ENCODE measurements around the gene JSRP1. TPM values are rescaled to one million over a fixed set of nuclear protein-coding genes. Genes with fewer than 3 reads are reported as not detected.

JSRP1 gene
- total RNA-seq, 1 donor from 2014 or later: not detected

DNA sequence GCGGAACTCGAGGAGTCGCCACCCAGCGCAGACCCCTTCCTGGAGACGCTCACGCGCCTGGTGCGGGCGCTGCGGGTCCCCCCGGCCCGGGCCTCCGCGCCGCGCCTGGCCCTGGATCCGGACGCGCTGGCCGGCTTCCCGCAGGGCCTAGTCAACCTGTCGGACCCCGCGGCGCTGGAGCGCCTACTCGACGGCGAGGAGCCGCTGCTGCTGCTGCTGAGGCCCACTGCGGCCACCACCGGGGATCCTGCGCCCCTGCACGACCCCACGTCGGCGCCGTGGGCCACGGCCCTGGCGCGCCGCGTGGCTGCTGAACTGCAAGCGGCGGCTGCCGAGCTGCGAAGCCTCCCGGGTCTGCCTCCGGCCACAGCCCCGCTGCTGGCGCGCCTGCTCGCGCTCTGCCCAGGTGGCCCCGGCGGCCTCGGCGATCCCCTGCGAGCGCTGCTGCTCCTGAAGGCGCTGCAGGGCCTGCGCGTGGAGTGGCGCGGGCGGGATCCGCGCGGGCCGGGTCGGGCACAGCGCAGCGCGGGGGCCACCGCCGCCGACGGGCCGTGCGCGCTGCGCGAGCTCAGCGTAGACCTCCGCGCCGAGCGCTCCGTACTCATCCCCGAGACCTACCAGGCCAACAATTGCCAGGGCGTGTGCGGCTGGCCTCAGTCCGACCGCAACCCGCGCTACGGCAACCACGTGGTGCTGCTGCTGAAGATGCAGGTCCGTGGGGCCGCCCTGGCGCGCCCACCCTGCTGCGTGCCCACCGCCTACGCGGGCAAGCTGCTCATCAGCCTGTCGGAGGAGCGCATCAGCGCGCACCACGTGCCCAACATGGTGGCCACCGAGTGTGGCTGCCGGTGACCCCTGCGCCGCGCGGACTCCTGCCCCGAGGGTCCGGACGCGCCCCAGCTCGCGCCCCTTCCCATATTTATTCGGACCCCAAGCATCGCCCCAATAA lies 4.8 kb downstream of the JSRP1 start:
- DNase-seq (ENCODE audit: low spot score) (no peak), ATAC-seq (no peak)
- intact Hi-C loops (cut with DNase I): no loop called here

DNA sequence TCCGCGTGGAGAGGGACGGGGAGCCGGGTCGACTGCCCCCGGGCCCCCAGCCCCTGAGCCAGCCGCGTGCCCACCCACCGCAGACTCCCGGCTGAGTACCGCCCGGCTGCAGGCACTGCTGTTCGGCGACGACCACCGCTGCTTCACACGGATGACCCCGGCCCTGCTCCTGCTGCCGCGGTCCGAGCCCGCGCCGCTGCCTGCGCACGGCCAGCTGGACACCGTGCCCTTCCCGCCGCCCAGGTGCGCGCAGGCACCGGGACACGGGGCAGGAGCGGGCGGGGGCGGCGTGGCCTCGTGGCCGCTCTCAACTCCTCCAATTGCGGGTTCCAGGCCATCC lies 5.5 kb downstream of the JSRP1 start:
- no peak for ATAC-seq
- no peak for DNase-seq (ENCODE audit: low spot score)
- intact Hi-C loops (cut with DNase I): no loop called here

DNA sequence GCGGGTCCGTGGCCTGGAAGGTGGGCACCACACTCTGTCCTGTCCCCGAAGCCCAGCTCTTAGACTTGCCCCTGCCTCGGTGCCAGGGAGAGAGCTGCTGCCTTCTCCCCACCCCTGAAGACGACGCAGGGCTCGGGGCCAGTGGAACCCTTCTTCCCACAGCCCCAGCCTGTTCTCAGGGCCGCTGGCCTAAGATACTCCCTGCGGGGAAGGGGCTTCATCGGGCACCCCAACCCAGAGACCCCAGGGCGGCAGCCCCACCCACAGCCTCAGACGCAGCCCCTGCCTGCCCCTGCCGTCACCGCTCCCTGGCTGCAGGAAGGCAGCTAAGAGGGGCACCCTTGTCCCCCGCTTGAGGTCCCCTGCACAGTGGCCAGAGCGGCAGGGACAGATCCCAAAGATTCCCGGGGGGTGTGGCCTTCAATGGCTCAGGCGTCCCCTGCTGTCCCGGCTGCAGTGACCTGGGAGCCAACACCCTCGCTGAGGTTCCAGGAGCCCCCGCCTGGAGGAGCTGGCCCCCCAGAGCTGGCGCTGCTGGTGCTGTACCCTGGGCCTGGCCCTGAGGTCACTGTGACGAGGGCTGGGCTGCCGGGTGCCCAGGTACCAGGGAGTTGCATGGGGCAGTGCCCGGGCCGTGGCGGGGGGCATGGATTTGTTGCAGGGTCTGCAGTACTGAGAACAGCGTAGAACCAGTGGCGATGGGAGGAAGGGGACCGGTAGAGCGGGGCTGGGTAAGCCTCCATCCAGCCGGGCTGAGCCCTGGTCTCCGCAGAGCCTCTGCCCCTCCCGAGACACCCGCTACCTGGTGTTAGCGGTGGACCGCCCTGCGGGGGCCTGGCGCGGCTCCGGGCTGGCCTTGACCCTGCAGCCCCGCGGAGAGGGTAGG lies 6.1 kb downstream of the JSRP1 start:
- intact Hi-C loops (cut with DNase I): no loop called here
- ATAC-seq (no peak), DNase-seq (ENCODE audit: low spot score) (no peak)

DNA sequence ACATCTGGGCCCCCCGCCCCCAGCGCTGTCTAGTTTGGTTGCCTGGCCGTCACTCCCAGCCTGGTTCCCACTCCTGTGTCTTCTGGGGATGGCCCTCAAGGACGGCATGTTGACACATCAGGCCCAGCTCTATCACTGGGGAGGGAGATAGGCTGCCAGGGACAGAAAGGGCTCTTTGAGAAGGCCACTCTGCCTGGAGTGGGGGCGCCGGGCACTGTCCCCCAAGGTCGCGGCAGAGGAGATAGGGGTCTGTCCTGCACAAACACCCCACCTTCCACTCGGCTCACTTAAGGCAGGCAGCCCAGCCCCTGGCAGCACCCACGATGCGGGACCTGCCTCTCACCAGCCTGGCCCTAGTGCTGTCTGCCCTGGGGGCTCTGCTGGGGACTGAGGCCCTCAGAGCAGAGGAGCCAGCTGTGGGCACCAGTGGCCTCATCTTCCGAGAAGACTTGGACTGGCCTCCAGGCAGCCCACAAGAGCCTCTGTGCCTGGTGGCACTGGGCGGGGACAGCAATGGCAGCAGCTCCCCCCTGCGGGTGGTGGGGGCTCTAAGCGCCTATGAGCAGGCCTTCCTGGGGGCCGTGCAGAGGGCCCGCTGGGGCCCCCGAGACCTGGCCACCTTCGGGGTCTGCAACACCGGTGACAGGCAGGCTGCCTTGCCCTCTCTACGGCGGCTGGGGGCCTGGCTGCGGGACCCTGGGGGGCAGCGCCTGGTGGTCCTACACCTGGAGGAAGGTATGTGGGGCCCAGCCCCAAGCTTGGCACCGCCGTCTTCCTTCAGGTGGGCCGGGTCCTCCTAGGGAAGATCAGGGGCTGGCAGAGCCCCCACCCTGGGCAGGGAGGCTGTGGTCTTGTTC lies 7.0 kb downstream of the JSRP1 start, which contains the start of gene AMH:
Gene AMH, plus strand, starts transcription at position 314 of the 857 bp plus-strand sequence. Its CDS starts 10 bp downstream, at position 324.
- no peak for ATAC-seq
- intact Hi-C loops (cut with DNase I): no loop called here
- DNase-seq (ENCODE audit: low spot score): no peak

DNA sequence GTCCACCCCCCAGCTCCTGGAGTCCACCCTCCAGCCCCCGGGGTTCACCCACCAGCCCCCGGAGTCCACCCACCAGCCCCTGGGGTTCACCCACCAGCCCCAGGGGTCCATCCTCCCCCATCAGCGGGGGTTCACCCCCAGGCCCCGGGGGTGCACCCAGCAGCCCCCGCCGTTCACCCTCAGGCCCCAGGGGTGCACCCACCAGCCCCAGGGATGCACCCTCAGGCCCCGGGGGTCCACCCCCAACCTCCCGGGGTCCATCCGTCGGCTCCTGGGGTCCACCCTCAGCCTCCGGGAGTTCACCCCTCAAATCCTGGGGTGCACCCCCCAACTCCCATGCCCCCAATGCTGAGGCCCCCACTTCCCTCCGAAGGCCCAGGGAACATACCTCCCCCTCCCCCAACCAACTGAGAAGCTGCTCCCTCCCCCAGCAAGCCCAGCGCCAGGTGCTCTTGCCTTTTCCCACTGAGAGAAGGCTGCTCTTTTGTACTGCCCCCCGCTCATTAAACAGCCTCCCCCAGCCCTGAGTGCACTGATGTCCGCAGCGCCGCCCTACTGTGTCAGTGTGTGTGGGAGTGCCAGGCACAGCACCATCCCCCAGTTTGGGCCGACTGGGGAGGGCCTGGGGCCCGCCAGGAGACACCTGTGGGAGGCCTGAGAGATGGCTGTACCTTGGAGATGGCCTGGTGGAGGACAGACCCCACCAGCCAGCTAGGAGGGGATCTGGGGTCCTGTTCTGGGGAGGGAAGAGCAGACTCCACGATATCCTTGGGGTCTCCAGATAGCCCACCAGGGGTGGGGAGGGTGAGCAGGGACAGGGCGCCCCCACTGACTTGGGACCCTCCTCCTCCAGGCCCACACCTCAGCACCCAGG lies 7.8 kb downstream of the JSRP1 start:
- DNase-seq (ENCODE audit: low spot score): no peak
- intact Hi-C loops (cut with DNase I): no loop called here
- ATAC-seq: no peak

DNA sequence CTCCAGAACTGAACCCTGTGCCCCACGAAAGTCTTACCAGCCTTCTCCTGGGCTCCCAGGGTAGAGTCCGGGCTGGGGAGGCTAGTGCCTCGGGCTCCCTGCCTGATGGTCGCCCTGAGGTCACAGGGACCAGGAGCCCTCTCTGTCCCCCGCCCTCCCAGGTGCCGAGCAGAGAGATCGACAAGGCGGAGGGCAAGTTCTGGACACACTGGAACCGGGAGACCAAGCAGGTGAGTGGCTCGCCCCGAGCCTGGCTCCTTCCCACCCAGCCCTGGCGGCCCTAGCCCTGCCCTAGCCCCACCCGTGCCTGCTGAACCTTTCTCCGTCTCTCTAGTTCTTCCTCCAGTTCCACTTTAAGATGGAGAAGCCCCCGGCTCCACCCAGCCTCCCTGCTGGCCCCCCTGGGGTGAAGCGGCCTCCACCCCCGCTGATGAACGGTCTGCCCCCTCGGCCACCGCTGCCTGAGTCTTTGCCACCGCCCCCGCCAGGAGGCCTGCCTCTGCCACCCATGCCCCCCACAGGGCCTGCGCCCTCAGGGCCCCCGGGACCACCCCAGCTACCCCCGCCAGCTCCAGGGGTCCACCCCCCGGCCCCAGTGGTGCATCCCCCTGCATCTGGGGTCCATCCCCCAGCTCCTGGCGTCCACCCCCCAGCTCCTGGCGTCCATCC lies 8.7 kb downstream of the JSRP1 start:
- no peak for DNase-seq (ENCODE audit: low spot score)
- intact Hi-C loops (cut with DNase I): no loop called here
- ATAC-seq: no peak

DNA sequence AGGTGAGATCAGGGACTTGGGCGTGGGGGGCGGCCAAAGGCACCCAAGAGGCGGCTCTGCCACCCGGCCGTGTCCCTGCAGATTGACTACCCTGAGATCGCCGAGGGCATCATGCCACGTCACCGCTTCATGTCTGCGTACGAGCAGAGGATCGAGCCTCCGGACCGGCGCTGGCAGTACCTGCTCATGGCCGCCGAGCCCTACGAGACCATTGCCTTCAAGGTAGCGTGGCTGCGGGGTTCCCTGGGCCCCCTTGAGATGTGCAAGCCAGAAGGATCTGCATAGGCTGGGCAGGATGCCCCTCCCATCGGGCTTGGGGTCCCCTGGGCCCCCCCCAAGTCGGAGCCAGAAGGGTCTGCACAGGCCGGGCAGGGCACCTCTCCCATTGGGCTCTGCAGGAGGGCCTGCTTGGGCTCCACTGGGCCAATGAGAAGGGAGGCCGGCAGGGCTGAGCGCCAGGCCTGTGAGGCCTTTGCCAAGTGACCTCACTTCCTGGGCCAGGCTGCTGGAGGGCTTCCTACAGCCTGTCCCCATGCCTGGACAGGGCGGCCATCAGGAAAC lies 9.3 kb downstream of the JSRP1 start:
- no peak for DNase-seq (ENCODE audit: low spot score)
- ATAC-seq: peak; percentile 71
- intact Hi-C loops (cut with DNase I): no loop called here

DNA sequence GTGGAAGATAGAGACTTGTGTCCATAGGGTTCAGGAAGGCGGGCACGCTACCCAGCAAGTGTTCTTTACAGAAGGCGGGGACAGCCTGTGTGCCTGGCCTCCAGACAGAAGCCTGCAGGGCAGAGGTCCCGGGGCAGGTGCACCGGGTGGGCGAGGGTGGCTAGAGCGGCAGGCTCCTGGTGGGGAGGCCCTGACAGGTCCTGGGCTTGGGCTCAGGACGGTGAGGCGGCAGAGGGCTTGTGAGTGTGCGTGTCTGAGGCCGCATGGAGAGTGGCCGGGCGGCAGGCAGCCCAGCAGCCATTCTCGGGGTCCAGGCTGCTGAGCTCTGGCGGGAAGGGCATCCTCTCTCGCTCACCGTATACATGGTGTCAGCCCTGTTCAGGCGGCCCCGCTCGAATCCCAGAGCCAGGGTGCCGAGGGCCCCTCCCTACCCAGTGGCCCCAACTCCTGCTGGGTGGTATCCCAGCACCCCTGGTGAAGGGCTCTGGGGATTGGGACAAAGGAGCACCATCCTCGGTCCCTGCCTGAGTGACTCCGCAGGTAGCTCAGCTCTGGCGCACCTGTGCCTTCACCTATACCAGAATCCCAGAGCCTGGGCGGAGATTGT lies 10.1 kb downstream of the JSRP1 start:
- ATAC-seq (no peak), DNase-seq (ENCODE audit: low spot score) (no peak)
- intact Hi-C loops (cut with DNase I): no loop called here

DNA sequence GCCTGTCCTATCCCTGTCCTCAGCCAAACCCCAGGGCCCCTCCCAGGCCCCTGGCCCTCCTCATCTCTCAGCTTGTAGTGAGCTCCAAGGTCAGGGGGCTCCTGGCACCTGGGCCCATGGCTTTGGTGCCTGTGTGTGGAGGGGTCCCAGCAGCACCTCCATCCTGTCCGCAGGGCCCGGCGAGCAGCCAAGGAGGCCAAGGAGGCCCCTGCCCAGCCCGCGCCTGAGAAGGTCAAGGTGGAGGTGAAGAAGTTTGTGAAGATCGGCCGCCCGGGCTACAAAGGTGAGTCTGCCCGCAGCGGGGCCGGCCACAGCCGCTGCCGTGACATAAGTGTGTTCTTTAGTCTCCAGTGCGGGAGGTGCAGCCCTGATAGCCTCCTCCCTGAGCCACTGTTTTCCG lies 10.9 kb downstream of the JSRP1 start:
- DNase-seq (ENCODE audit: low spot score) (no peak), ATAC-seq (no peak)
- intact Hi-C loops (cut with DNase I): no loop called here

DNA sequence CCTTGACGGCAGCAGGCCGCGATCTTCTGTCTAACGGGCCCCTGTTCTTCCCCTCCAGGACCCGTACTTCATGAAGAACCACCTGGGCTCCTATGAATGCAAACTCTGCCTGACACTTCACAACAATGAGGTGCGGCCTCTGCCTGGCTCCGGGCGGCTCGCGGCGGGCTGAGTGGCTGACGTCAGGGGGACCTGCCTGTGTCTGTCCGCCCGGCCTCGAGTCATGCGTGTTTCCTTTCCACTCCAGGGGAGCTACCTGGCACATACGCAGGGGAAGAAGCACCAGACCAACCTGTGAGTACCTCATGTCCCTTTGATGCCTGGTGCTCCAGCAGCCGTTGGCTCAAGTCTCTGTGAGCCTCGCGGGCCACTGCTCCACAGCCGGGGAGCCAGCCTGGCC lies 11.7 kb downstream of the JSRP1 start:
- DNase-seq (ENCODE audit: low spot score): no peak
- no peak for ATAC-seq
- intact Hi-C loops (cut with DNase I): no loop called here

DNA sequence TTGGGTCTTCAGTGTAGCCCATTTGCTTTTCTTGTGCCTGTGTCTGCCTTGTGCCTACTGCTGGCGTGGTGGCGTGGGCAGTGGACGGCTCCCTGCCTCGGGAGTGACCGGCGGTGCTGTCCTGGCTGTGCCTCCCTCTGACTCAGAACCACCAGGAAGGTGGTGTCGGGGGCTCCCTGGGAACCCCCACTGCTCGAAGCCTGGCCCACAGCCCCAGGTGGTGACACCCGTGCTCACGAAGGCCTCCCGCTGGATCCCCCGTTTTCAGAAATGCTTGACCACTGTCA lies 12.1 kb downstream of the JSRP1 start:
- intact Hi-C loops (cut with DNase I): no loop called here
- ATAC-seq (no peak), DNase-seq (ENCODE audit: low spot score) (no peak)

DNA sequence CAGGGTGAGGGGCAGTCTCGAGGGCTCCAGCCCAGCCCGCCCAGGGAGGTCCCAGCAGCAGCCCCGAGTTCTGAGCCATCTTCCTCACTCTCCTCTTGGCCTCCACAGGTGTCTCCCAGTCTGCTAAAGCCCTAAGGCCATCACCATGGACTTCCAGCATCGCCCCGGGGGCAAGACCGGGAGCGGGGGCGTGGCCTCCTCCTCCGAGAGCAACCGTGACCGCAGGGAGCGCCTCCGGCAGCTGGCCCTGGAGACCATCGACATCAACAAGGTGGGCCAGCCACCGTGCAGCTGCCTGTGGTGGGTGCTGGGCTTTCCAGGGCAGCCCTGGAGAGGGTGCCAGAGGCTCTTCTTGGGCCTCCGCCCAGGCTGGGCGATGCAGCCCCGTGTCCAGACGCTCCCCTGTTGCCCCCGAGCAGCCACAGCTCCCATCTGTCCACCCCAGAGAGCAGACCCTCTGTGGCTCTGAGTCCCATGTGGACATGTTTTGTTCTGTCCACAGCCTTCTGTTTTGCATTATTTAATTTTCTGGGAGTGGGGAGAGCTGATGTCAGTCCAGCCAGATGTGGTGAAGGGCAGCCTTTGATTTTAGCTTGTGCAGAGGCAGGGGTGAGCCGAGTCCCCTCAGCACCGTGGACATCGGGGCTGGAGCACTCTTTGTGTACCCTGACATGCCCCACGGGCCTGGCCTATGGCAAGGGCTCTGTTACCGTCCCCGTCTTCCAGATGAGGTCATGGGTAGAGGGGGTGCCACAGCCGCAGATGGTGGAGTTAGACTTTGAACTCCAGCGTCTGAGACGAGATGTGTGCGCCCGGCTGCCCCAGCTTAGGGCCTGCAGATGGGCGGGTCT lies 12.7 kb downstream of the JSRP1 start:
- intact Hi-C loops (cut with DNase I): no loop called here
- no peak for DNase-seq (ENCODE audit: low spot score)
- ATAC-seq: no peak

DNA sequence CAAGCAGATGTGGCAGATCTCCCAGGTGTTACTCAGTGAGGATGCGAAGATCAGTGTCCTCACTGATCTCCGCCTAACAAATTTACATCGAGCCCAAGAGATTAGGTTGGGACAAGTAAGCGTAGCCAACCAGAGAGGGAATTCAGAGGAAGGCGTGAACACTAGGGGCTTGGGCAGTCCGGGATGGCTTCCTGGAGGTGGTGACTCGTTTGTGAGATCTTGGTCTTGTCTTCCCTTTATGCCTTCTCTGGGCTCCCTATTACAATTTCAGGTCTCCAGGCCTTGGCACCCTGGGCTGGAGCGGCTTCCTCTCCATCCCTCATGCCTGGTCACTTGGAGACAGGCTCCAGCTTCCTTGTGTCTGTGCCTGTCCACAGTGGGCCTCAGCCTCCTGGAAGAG lies 13.4 kb downstream of the JSRP1 start:
- intact Hi-C loops (cut with DNase I): no loop called here
- no peak for ATAC-seq
- no peak for DNase-seq (ENCODE audit: low spot score)

DNA sequence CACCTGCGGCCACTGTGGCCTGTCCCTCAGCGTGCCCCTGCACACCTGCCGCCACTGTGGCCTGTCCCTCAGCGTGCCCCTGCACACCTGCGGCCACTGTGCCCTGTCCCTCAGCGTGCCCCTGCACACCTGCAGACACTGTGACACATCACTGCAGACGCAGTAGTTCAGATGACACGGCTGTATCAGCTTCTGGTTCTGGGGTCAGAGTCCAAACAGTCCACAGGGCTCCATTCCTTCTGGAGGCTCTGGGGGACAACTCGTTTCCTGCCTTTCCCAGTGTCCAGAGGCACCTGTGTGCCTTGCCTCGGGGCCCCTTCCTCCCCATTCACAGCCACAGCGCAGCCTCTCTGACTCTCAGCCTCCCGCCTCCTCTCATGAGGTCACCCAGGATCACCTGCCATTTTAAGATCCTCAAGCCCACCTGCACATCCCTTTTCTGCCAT lies 14.1 kb downstream of the JSRP1 start:
- DNase-seq (ENCODE audit: low spot score) (no peak), ATAC-seq (no peak)
- intact Hi-C loops (cut with DNase I): no loop called here

DNA sequence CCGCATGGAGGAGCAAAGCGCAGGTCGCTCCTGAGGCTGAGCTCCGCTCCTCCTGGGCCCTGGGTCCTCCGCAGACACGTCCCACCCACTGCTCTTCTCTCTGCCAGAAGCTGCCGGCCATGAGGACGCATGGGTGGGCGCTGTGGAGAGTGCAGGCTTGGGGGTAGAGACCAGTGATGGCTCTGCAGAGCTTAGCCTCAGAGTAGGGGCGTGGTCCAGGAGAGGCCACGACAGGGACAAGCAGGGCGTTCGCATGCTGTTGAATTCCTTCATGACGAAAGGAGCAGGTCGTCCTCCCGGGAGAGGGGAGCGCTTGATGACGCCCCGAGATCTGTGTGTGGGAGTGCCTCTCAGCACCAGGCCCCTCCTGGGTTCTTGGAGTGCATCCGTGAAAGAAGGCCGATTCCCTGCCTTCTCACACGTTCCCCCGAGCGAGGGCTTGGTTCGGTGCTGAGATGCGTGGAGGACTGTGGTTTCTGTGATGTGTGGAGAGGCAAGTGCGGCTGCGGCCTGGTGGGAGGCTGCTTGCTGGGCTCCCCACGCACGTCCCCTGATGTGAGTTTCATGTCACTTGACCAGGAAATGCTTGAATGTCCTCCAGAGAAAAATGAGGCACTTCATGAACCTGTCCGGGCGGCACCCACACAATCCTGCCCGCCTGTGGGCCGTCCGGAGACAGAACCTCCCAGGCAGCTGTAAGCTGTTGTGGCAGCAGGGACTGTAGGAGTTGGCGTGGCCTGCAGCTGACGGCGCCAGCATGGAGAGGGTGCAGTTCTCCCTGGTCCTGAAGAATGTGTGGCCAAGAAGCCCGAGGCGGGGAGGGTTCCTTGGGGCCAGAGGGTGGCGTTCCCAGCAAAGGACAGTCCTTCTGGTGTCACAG lies 15.1 kb downstream of the JSRP1 start:
- ATAC-seq: no peak
- intact Hi-C loops (cut with DNase I): no loop called here
- DNase-seq (ENCODE audit: low spot score): no peak
